WTC11 (cell line): Measurements from ENCODE around the gene COBLL1. TPM values are rescaled to one million over a fixed set of nuclear protein-coding genes. Genes with fewer than 3 reads are reported as not detected.

Experiments
- ATAC-seq: fragments of 200-7000 bp; cut with Tn5 transposase; 2 replicates; pipeline ENCODE4 v1.10.0; 2021; ENCODE audit warnings: mild to moderate bottlenecking, moderate library complexity
- CTCF ChIA-PET: fragments of 300-600 bp; sonication (Branson Sonifier 250); formaldehyde crosslinking; loops from one replicate; lab custom pipeline; 2021; ENCODE audit warnings: antibody characterized with exemption; lab: Charles Lee
- POLR2A ChIA-PET: fragments of 350-600 bp; sonication (Branson Sonifier 250); formaldehyde crosslinking; loops from one replicate; lab custom pipeline; 2021; ENCODE audit warnings: antibody characterized with exemption; lab: Charles Lee
- DNase-seq: peaks from one replicate; pipeline ENCODE4 v3.0.0; 2021; ENCODE audit warnings: low spot score
- H3K27ac Mint-ChIP-seq: 2 replicates; pipeline ENCODE4 v1.8.0; 2021; ENCODE audit warnings: mixed read lengths
- H3K27me3 Mint-ChIP-seq: 2 replicates; pipeline ENCODE4 v1.8.0; 2021; ENCODE audit warnings: low read depth, mild to moderate bottlenecking, moderate library complexity, mixed read lengths
- H3K36me3 Mint-ChIP-seq: 2 replicates; pipeline ENCODE4 v1.8.0; 2021; ENCODE audit warnings: mixed read lengths
- H3K4me1 Mint-ChIP-seq: 2 replicates; pipeline ENCODE4 v1.8.0; 2022; ENCODE audit warnings: mixed read lengths
- H3K4me3 Mint-ChIP-seq: 2 replicates; pipeline ENCODE4 v1.8.0; 2021; ENCODE audit warnings: mild to moderate bottlenecking, moderate library complexity, mixed read lengths
- H3K9me3 Mint-ChIP-seq: 2 replicates; pipeline ENCODE4 v1.8.0; 2021; ENCODE audit warnings: mixed read lengths
- CDX4 ChIP-seq: fragments of 250-450 bp; sonication (Bioruptor Pico); IDR thresholded peaks from 2 replicates; pipeline ENCODE4 v1.9.0; 2021; ENCODE audit warnings: moderate library complexity, mild to moderate bottlenecking, inconsistent platforms, borderline replicate concordance
- ETV6 ChIP-seq: sonication (generic); formaldehyde crosslinking; IDR thresholded peaks from 2 replicates; pipeline ENCODE4 v1.8.1; 2022; ENCODE audit warnings: mild to moderate bottlenecking, missing genetic modification reagents
- FOXK1 ChIP-seq: sonication (generic); formaldehyde crosslinking; IDR thresholded peaks from 2 replicates; pipeline ENCODE4 v1.8.0; 2022; ENCODE audit warnings: mild to moderate bottlenecking, moderate library complexity, missing genetic modification reagents
- HMGA2 ChIP-seq: fragments of 250-450 bp; sonication (Bioruptor Pico); IDR thresholded peaks from 2 replicates; pipeline ENCODE4 v1.4.0; 2021; ENCODE audit warnings: mild to moderate bottlenecking, moderate library complexity
- HMGXB4 ChIP-seq: sonication (generic); formaldehyde crosslinking; IDR thresholded peaks from 2 replicates; pipeline ENCODE4 v1.8.1; 2023; ENCODE audit warnings: mild to moderate bottlenecking, moderate library complexity, missing genetic modification reagents
- MYBL2 ChIP-seq: sonication (generic); formaldehyde crosslinking; IDR thresholded peaks from 2 replicates; pipeline ENCODE4 v1.8.1; 2023; ENCODE audit warnings: mild to moderate bottlenecking, moderate library complexity, missing genetic modification reagents
- NFE2L1 ChIP-seq: sonication (generic); formaldehyde crosslinking; IDR thresholded peaks from 2 replicates; pipeline ENCODE4 v1.8.1; 2023; ENCODE audit warnings: missing genetic modification reagents
- NFYB ChIP-seq: sonication (generic); formaldehyde crosslinking; conservative IDR thresholded peaks from 2 replicates; pipeline ENCODE4 v1.8.0; 2022; ENCODE audit warnings: low read depth, missing genetic modification reagents
- NR1H2 ChIP-seq: sonication (generic); formaldehyde crosslinking; IDR thresholded peaks from 2 replicates; pipeline ENCODE4 v1.9.0; 2021; ENCODE audit warnings: mild to moderate bottlenecking, moderate library complexity, missing genetic modification reagents
- SOX15 ChIP-seq: fragments of 250-450 bp; sonication (Bioruptor Pico); IDR thresholded peaks from 2 replicates; pipeline ENCODE4 v1.9.0; 2021; ENCODE audit warnings: mild to moderate bottlenecking
- ZNF317 ChIP-seq: sonication (generic); formaldehyde crosslinking; IDR thresholded peaks from 2 replicates; pipeline ENCODE4 v1.8.1; 2023; ENCODE audit warnings: low read depth, mild to moderate bottlenecking, moderate library complexity, missing genetic modification reagents, borderline replicate concordance
- ZNF396 ChIP-seq: fragments of 250-450 bp; sonication (Bioruptor Pico); IDR thresholded peaks from 2 replicates; pipeline ENCODE4 v1.8.0; 2021; ENCODE audit warnings: mild to moderate bottlenecking, moderate library complexity, borderline replicate concordance
- ZNF532 ChIP-seq: fragments of 250-450 bp; sonication (Bioruptor Pico); IDR thresholded peaks from 2 replicates; pipeline ENCODE4 v1.9.0; 2021; ENCODE audit warnings: mild to moderate bottlenecking, borderline replicate concordance
- ZNF671 ChIP-seq: fragments of 250-450 bp; sonication (Bioruptor Pico); IDR thresholded peaks from 2 replicates; pipeline ENCODE4 v1.8.0; 2021; ENCODE audit warnings: mild to moderate bottlenecking
- total RNA-seq: library from RNA; stranded (reverse); gene quantifications from 3 replicates; pipeline ENCODE4 v1.2.3, GENCODE V29; 2021
- TF ChIP-seq, protein P1 (sequence below): fragments of 250-450 bp; sonication (Bioruptor Pico); IDR thresholded peaks from 2 replicates; pipeline ENCODE4 v1.8.0; 2021; ENCODE audit warnings: mild to moderate bottlenecking
- TF ChIP-seq, protein P2 (sequence below): sonication (generic); formaldehyde crosslinking; conservative IDR thresholded peaks from 2 replicates; pipeline ENCODE4 v1.8.1; 2023; ENCODE audit warnings: mild to moderate bottlenecking, low read depth, missing genetic modification reagents, moderate library complexity
- TF ChIP-seq, protein P3 (sequence below): fragments of 250-450 bp; sonication (Bioruptor Pico); conservative IDR thresholded peaks from 2 replicates; pipeline ENCODE4 v1.9.0; 2021; ENCODE audit warnings: mild to moderate bottlenecking

The COBLL1 gene
- total RNA-seq, 1 experiment from 2014 or later, result 5.8 TPM

- TF ChIP-seq CDX4 (no peak), ZNF396 (CRISPR knock-in tag) (no peak), ZNF671 (CRISPR knock-in tag) (no peak), HMGXB4 (CRISPR knock-in tag) (no peak), ZNF317 (CRISPR knock-in tag) (no peak), MYBL2 (CRISPR knock-in tag) (no peak), NFE2L1 (no peak), FOXK1 (CRISPR knock-in tag) (no peak), NR1H2 (CRISPR knock-in tag) (no peak), NFYB (CRISPR knock-in tag) (no peak), SOX15 (CRISPR knock-in tag) (no peak), HMGA2 (no peak)
- TF ChIP-seq, protein P1, sequence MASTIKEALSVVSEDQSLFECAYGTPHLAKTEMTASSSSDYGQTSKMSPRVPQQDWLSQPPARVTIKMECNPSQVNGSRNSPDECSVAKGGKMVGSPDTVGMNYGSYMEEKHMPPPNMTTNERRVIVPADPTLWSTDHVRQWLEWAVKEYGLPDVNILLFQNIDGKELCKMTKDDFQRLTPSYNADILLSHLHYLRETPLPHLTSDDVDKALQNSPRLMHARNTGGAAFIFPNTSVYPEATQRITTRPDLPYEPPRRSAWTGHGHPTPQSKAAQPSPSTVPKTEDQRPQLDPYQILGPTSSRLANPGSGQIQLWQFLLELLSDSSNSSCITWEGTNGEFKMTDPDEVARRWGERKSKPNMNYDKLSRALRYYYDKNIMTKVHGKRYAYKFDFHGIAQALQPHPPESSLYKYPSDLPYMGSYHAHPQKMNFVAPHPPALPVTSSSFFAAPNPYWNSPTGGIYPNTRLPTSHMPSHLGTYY, result no peak
- TF ChIP-seq, protein P2, sequence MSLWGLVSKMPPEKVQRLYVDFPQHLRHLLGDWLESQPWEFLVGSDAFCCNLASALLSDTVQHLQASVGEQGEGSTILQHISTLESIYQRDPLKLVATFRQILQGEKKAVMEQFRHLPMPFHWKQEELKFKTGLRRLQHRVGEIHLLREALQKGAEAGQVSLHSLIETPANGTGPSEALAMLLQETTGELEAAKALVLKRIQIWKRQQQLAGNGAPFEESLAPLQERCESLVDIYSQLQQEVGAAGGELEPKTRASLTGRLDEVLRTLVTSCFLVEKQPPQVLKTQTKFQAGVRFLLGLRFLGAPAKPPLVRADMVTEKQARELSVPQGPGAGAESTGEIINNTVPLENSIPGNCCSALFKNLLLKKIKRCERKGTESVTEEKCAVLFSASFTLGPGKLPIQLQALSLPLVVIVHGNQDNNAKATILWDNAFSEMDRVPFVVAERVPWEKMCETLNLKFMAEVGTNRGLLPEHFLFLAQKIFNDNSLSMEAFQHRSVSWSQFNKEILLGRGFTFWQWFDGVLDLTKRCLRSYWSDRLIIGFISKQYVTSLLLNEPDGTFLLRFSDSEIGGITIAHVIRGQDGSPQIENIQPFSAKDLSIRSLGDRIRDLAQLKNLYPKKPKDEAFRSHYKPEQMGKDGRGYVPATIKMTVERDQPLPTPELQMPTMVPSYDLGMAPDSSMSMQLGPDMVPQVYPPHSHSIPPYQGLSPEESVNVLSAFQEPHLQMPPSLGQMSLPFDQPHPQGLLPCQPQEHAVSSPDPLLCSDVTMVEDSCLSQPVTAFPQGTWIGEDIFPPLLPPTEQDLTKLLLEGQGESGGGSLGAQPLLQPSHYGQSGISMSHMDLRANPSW (CRISPR knock-in tag), result no peak
Measured at GRCh38 chr2:164754157-164755093, 87.2 kb downstream of the COBLL1 start (continued).

GRCh38 chr2:164752956-164753355 lies 88.7 kb downstream of the COBLL1 start:
- Mint-ChIP-seq H3K27ac (no peak overlapping the region), H3K4me3 (no peak overlapping the region), H3K27me3 (no peaks in the 10 kb centered on the region), H3K9me3 (no peaks in the 10 kb centered on the region), H3K4me1 (no peaks in the 10 kb centered on the region), H3K36me3 (no peaks in the 10 kb centered on the region)
- POLR2A ChIA-PET, result no interaction called here
- no peak for DNase-seq
- CTCF ChIA-PET, result no interaction called here
- no peak for ATAC-seq
- TF ChIP-seq, protein P2 (CRISPR knock-in tag), result no peak
- no peak for TF ChIP-seq ETV6 (CRISPR knock-in tag)
- TF ChIP-seq, protein P3, sequence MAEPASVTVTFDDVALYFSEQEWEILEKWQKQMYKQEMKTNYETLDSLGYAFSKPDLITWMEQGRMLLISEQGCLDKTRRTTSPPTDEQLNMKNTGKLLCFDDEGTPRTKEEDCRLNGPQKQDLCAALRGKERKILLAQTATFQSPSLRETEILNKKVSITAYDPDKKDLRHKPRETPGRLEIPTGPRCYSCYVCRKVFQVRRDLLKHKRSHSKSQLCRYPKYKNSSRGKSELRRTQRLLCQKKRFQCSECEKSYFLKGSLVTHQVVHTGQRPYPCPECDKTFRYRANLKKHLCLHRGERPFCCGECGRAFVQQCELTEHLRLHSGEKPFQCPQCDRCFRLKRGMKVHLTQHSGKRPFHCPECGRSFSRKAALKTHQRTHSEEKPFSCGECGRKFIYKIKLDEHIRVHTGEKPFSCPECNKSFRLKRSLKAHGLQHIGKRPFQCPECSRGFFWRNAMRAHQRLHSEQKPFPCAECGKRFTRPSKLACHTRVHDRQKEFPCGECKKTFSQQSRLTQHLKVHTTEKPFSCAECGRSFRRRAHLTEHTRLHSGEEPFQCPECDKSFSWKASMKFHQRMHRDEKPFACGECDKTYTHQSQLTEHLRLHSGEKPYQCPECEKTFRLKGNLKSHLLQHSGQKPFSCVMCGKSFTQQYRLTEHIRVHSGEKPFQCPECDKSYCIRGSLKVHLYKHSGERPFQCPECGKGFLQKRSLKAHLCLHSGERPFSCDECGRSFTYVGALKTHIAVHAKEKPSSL (CRISPR knock-in tag), result no peak
- TF ChIP-seq ZNF532 (CRISPR knock-in tag), result no peak
